HG03354 (cell line): ENCODE data around the gene HPS6.

Experiments used
- ATAC-seq: cut with Tn5 transposase; IDR thresholded peaks from one replicate; pipeline ENCODE4 v1.9.1; 2021; ENCODE audit warnings: mild to moderate bottlenecking; ENCODE audit not compliant: unreplicated experiment, poor library complexity, severe bottlenecking

Gene HPS6

DNA sequence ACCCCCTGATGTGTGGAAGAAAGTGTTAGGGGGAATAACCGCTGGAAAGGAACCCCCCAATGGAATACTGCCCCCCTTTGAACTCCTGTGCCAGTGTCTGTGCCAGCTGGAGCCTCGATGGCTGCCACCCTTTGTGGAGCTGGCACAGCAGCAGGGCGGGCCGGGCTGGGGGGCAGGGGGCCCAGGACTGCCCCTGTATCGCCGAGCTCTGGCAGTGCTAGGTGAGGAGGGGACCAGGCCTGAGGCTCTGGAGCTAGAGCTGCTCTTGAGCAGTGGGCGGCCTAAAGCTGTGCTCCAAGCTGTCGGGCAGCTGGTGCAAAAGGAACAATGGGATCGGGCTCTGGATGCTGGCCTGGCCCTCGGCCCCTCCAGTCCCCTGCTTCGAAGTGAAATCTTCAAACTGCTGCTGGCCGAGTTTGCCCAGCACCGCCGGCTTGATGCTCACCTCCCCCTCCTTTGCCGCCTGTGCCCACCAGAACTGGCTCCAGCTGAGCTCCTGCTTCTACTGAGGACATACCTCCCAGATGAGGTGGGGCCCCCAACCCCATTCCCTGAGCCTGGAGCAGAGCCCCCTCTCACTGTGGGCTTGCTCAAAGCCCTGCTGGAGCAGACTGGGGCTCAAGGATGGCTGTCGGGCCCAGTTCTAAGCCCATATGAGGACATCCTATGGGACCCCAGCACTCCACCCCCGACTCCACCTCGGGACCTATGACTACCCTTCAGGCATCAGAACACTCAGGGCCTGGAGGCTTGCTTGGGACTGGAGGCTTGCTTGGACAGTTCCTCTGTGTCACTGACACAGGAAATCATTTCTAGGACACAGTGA, 2.2 kb downstream of the HPS6 start:
- no peak for ATAC-seq

DNA sequence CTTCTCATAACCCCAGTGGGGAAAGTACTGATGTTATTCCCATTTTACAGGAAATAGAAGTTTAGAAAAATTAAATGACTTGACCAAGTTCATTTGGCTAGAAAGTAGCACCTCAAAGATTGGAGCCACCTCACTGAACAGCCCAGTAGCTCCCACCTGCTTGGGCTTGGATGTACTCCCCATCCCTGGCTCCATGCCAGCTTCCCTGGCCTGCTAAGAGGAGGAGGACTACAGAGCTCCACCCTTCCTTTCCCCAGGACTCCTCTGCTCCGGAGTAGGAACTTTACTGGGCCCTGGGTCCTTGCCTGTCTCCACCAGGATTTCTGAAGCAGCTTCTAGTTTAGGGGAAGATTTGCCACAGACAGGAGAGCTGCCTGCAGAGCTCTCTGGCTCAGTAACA, 3.1 kb downstream of the HPS6 start:
- no peak for ATAC-seq

DNA sequence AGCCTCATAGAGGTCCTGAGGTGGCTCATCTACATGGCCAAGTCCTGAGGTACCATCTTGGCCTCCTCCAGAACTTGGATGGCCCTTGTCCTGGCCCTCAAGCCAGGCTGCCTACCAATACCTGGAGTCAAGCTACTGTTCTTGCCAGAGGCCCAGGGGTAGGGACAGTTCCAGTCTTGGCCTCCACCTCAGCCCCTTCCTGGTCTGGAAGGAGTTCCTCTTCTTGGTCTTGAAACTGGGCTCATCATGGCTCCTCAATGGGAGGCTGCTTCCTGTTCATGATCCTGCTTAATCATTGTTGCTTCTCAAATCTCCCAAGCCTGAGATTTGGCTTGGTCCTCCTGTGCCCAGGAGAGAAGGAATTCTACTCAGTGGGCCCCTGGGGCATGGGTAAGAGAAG, 3.9 kb downstream of the HPS6 start:
- no peak for ATAC-seq

DNA sequence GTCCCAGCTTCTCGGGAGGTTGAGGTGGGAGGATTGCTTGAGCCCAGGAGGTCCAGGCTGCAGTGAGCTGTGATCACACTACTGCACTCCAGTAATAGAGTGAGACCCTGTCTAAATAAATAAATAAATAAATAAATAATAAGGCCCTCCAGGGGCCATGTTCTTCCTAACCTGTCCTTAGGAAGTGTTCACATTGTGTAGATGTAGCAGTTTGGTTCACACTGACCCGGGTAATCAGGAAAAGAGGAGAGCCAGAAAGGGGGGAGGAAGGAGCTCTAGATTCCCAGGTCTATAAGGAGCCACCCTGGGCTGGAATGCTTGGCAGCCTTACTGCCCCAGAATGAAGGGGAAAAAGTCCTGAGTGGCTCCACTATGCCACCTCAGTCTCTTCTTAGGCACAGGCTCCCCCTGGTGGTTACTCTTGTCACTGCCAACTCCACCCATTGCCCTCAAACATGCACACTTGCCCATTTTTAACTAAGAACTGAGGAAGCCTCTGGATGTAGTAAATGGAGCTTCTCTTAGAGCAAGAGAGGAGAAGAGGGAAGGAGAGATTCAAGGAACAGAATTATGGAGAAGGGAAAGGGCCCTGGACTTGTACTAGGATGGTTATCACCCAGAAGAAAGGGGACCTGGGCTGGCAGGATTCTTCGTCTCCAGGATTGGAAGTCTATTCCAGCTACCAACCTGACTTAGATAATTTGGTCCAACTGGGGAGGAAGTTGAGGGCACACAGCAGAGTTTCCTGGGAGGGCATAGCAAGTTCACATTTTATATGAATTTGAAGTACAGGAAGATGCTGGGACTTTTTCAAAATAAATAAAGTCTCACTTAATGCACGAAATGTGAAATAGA, 7.8 kb downstream of the HPS6 start:
- ATAC-seq = peak; percentile 57

DNA sequence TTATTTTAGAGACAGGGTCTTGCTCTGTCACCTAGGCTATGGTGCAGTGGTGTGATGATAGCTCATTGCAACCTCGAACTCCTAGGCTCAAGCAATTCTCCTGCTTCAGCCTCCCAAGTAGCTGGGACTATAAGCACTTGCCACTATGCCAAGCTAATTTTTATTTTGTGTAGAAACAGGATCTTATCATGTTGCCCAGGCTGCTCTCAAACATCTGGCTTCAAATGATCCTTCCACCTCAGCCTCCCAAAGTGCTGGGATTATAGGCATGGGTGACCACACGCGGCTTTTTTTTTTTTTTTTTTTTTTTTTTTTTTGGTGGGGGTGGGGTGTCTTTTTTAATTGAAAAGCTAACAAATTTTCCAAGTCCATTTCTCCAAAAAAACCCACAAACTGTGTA, 18.4 kb downstream of the HPS6 start:
- no peak for ATAC-seq

DNA sequence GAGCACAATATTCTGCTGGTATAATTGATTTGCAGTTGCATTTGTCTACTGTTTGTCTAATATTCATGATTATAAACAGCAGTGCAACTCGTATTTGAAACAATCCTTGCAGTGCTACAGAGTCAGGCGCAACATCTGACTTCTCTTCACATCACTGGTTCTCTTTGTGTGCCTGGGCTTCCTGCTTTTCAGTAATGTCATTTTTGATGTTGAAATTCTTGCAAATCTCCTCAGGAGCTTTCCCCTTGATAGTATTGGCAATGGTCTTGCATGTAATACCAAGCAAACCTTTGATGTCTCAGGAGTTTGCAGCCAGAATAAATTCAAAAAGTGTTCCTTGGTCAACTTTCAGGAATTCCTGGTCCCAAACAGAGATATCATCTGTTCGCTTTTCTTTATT, 20.2 kb downstream of the HPS6 start:
- no peak for ATAC-seq

DNA sequence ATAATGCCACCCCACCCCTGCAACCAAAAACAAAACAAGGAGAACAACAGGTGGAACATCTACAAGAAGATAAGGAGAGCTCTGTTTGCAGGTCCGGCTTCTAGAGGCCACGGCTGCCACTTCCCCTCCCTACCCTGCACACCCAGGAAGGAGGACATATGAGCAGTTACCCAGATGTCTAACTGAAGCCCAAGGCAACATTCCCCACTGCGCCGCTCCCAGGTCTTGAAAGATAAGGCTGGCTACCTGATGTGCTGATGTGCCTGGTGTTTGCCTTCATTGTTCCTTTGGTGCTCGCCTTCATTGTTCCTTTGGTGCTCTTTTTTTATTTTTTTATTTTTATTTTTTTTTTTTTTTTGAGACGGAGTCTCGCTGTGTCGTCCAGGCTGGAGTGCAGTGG, 21.0 kb downstream of the HPS6 start:
- ATAC-seq = no peak

DNA sequence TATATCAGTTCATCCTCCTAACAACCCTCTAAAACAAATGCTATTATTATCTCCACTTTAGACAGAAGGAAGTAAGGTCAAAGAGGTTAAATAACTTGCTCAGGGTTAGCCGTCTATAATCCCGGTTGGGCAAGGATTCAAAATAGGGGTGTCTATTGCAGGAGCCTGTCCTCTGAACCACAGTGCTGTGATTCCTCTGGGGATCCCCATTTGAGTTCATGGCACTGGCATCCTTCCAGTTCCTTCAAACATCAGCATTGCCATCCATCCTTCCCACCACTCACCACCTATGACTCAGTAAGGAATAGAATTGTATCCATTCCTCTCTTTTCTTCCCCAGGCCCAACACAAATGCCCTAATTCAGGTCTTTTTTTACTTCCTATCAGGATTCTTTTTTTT, 25.6 kb downstream of the HPS6 start:
- ATAC-seq = no peak

DNA sequence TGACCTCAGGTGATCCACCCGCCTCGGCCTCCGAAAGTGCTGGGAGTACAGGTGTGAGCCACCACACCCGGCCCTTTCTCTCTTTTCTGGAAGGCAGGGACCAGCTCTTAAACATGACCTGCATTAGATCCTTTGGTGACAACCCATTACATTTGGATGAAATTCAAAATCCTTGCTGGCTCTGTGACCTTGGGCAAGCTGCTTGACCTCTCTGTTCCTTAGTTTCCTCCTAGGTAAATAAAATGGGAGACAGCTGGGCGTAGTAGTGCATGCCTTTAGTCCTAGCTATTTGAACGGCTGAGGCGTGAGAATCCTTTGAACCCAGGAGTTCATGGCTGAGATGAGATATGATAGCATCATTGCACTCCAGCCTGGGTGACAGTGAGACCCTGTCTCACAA, 31.3 kb downstream of the HPS6 start:
- no peak for ATAC-seq

DNA sequence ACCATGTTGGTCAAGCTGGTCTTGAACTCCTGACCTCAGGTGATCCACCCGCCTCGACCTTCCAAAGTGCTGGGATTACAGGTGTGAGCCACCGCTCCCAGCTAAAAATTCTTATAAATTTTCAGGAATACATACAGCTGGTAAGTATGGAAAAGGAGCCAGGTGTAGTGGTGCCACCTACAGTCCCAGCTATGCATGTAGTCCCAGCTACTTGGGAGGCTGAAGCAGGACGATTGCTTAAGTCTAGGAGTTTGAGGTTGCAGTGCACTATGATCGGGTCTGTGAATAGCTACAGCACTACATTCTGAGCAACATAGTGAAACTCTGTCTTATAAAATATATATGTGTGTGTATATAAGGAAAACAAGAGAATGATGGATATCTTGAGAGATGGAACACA, 36.0 kb downstream of the HPS6 start:
- ATAC-seq = no peak

DNA sequence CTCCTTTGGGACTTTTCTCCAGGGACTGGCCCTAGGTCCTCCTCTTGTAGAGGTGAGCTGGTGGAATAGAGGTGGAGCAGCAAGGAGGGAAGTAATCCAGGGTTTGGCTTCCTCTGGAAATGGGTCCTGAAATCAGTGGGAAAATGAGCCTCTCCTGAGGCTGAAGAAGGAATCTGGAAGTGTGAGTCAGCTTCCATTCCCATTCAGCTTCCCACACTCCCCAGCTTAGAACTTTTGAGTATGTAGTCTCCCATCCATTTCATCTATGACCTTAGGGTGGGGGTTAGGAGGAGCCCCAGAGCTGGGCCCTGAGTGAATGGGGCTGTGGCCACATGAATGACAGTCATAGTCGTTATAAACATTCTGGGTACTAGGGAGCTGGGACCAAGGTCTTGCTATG, 37.3 kb downstream of the HPS6 start:
- ATAC-seq = no peak

DNA sequence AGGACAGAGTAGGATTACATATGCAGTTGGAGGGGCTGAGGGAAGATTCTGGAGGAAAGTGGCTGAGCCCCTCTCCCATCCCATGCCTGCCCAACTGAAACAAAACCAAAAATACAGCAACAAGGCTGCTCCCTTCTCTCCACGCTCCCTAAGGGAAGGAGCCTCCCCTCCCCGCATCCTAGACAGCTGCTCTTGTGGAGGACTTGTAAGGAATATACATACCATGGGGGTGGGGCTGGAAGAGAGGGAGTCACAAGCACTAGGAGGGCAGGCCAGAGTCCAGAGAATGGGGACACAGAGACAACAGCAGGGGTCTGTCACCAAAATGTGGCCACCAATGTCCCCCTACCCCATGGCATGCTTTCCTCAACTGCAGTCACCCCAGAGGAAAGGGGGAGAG, 41.8 kb downstream of the HPS6 start:
- ATAC-seq = no peak

DNA sequence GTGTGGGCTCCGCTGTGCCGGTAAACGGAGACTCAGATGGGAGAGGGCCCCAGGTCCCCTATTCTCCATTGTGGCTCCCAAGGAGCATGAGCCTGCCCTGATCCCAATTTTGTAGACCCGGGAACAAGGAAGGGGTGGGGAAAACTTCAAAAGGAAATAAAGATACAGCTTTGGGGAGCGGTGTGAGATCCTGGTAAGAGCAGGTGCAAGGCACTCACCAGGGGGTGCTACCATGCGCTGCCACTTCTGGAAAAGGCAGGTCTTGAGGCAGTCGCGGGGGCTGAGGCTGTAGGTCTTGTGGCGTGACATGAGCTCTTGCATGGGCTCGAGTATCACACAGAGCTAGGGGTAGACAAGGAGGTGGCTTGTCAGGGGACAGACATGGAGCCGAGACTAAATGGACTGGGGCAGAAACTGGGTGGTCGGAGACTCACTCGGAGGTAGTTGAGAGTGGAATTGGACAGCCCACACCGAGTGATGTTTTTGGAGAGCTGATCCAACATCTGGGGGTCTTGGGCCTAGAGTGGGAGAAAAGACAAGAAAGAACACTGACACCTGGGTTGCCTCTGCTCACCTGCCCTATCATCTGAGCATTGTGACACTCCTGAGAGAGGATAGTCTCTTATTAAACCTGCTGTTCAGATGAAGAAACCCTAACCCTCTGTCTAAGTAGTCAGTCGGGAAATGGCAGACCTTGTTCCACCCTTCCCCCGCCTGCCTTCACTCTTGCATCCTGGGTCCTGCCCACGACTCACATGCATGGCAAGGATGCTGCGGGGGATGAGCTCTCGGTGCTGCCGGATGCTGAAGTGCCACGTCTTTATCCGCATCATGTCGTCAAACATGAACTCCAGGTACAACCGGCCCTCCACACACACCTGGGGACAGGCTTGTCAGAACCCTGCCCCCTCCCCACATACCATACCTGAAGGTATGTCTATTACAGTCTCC, 44.3 kb downstream of the HPS6 start:
- ATAC-seq = no peak

DNA sequence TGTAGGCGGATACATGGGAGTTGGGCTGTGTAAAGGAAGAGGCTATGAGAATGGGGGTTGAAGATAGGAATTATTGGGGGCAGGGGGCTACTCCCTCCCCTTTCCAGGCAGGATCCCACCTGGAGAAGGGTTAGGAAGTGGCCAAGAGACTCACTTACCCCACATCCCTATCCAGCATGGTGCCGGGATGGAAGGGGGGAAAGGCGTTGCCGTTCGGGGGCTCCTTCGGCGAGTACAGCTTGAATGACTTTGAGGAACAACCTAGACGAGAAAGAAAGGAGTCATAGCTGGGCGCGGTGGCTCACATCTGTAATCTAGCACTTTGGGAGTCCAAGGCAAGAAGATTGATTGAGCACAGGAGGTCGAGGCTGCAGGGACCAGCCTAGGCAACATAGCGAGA, 46.1 kb downstream of the HPS6 start:
- no peak for ATAC-seq

DNA sequence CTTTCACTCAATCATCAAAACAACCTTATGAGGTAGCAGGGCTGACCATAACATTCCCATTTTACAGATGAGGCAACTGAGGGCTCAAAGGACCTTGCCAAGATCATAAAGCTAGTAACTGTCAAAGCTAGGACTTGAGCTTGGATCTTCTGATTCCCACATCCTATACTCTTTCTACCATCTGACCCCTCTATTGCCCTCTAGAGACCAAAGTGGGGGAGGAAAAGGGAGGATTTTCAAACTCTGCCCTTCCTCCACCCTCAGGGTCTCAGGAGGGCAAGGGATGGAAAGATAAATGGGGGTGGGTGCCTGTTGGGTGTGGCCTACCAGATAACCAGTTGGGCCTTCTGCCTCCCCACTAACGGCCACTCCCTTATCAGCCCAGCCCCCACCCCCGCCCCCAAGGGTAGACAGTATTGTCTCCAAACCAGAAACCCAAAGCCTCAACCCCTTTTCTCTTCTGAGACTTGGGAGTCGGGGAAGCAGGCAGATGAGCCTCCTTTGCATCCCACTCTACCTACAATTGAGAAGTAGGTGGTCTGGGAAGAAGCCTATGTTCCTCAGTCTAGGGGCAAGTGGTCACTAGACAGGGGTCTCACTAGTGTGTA, 47.2 kb downstream of the HPS6 start:
- ATAC-seq = no peak

DNA sequence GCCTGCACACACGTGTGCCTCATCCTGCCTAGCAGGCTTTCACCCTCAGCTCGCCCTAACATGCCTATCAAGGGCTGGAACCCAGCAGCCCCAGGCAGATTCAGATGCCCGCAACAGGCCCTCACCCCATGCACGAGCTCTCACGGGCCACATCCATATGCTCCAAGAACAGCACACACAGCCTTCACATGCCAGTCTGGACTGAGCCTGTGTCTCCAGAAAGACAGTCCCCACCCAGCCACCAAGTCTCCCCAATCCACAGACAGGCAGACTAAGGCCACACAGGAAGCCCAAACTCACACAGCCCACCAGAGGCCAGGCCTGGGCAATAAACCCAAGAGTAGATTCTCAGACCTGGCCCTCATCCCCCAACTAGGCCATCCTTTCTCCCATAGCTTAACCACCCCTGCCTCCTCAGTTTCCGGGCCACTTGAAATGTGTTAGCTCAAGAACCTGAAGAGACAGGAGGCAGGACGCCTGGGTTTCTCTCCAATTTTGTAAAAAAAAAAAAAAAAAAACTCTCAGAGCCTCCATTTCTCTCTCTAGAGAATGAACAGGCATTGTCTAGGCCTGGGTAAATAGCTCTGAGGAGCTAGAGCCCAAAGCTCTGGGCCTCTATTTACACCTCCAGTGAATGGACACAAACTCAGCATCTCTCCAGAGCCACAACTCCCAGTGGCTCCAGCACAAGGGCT, 48.3 kb downstream of the HPS6 start:
- ATAC-seq = no peak

DNA sequence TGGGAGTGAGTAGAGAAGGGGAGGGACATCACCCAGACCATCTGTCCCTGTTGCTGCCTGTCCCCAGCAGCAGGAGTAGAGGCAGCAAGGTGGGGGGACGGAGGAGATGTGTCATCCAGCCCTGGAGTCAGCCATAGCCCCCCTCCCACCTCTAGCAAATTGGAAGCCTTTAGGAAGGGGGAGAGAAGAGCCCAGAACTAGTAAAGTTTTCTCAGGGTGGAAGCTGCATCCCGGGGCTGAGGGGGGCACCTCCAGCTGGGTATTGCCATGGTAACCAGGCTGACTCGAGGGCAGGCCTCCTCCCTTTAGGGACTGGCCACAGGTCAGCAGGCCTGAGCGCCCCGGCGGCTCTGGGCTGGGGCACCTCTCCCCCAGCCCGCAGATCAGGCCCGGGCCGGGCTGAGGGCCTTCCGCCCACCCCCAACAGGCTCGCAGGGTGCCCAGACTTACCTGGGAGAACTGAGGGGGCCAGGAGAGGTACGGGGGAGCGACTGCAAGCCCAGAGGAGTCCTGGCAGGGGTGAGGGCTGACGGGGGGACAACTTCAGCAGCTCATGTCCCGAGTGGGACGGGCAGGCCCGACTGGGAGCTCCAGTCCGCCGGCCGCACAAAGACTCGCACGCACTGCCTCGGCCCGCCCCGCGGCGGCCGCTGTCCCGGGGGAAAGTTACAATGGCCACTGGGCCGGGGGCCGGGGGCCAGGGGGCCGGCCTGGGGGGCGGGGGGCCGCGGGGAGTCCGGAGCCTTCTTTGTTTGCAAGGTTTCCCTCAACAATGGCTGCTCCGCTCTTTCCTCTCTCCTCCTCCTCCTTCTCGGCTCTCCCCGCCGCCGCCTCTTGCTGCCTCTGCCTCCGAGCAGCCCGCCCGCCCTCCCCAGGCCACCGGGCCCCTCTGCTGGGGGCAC, 49.1 kb downstream of the HPS6 start:
- ATAC-seq = peak; percentile 22
